K562 (cell line): ENCODE measurements around the gene LCMT2. TPM values are rescaled to one million over a fixed set of nuclear protein-coding genes. Genes with fewer than 3 reads are reported as not detected.

ENCODE experiments used
- BRCA1 ChIP-seq, 2 experiments: fragments of 450-650 bp in 1 of 2; sonication (generic) in 1 of 2; formaldehyde crosslinking in 1 of 2; IDR thresholded peaks; 2 replicates each; pipeline versions ENCODE4 v1.5.0 to v1.6.1; 2017 to 2020; ENCODE audit warnings: mild to moderate bottlenecking in 1 of 2, missing genetic modification reagents in 1 of 2
- CEBPB ChIP-seq: fragments of 450-650 bp; IDR thresholded peaks from 2 replicates; pipeline ENCODE4 v1.6.1; 2016; ENCODE audit warnings: missing genetic modification characterization, missing compliant biosample characterization
- CTCFL ChIP-seq: IDR thresholded peaks from 2 replicates; pipeline ENCODE4 v1.6.1; 2011; ENCODE audit warnings: borderline replicate concordance, low read depth, mild to moderate bottlenecking, moderate library complexity, low read length; ENCODE audit not compliant: insufficient read depth, poor library complexity, severe bottlenecking
- DLX4 ChIP-seq: fragments of 250-450 bp; sonication (Bioruptor Pico); IDR thresholded peaks from 2 replicates; pipeline ENCODE4 v1.6.1; 2021; ENCODE audit warnings: mild to moderate bottlenecking
- ERF ChIP-seq: fragments of 450-650 bp; formaldehyde crosslinking; IDR thresholded peaks from 2 replicates; pipeline ENCODE4 v1.4.0; 2020; ENCODE audit warnings: mild to moderate bottlenecking, mixed read lengths
- FOXJ3 ChIP-seq: sonication (generic); formaldehyde crosslinking; IDR thresholded peaks from 2 replicates; pipeline ENCODE4 v1.4.0; 2020; ENCODE audit warnings: mild to moderate bottlenecking, missing genetic modification reagents
- FOXK1 ChIP-seq: sonication (generic); formaldehyde crosslinking; IDR thresholded peaks from 2 replicates; pipeline ENCODE4 v1.8.0; 2022; ENCODE audit warnings: missing genetic modification reagents, mild to moderate bottlenecking, borderline replicate concordance
- FOXM1 ChIP-seq, 2 experiments: fragments of 450-650 bp in 1 of 2; sonication (generic) in 1 of 2; formaldehyde crosslinking in 1 of 2; IDR thresholded peaks; 2 replicates each; pipeline versions ENCODE4 v1.6.1 to v1.9.0; 2017 to 2022; ENCODE audit warnings: low read depth in 2 of 2, mild to moderate bottlenecking in 2 of 2, missing genetic modification reagents in 1 of 2, moderate library complexity in 1 of 2
- HIVEP1 ChIP-seq: fragments of 250-450 bp; sonication (Bioruptor Pico); IDR thresholded peaks from 2 replicates; pipeline ENCODE4 v1.4.0; 2020; ENCODE audit warnings: mild to moderate bottlenecking
- HMG20A ChIP-seq: fragments of 450-650 bp; formaldehyde crosslinking; conservative IDR thresholded peaks from 2 replicates; pipeline ENCODE4 v1.4.0; 2020; ENCODE audit warnings: mild to moderate bottlenecking, mixed read lengths
- PPARD ChIP-seq: fragments of 250-450 bp; sonication (Bioruptor Pico); IDR thresholded peaks from 2 replicates; pipeline ENCODE4 v1.8.0; 2022; ENCODE audit warnings: inconsistent platforms, mild to moderate bottlenecking, moderate library complexity
- RAD21 ChIP-seq, 2 experiments: fragments of 250-450 bp in 1 of 2; fragments of 450-650 bp in 1 of 2; sonication (Bioruptor Pico) in 1 of 2; formaldehyde crosslinking in 1 of 2; IDR thresholded peaks in 1 of 2; conservative IDR thresholded peaks in 1 of 2; 2 replicates each; pipeline versions ENCODE4 v1.4.0 to v1.8.0; 2020 to 2022; ENCODE audit warnings: mild to moderate bottlenecking in 2 of 2, moderate library complexity in 1 of 2
- SMAD2 ChIP-seq: fragments of 150-350 bp; IDR thresholded peaks from 2 replicates; pipeline ENCODE4 v1.6.1; 2014; ENCODE audit warnings: low read depth, mild to moderate bottlenecking, low read length
- TAF9B ChIP-seq: fragments of 450-650 bp; IDR thresholded peaks from 2 replicates; pipeline ENCODE4 v1.6.1; 2018; ENCODE audit warnings: mild to moderate bottlenecking; ENCODE audit not compliant: partially characterized antibody
- THRA ChIP-seq: fragments of 450-650 bp; IDR thresholded peaks from 2 replicates; pipeline ENCODE4 v1.6.1; 2017; ENCODE audit warnings: mild to moderate bottlenecking, moderate library complexity
- ZNF764 ChIP-seq: fragments of 250-450 bp; sonication (Bioruptor Pico); IDR thresholded peaks from 2 replicates; pipeline ENCODE4 v1.4.0; 2020; ENCODE audit warnings: low read depth, mild to moderate bottlenecking, moderate library complexity
- polyA plus RNA-seq, 8 experiments: library from polyadenylated mRNA; depleted of rRNA in 4 of 8; stranded (reverse) in 5 of 8; unstranded in 3 of 8; fragments of >200 nt; fragmentation: Nextera tagmentation in 2 of 8; fragmentation: Illumina TruSeq in 1 of 8; extraction: Ambion mirVana in 2 of 8; extraction: Trizol in 1 of 8; gene quantifications; 2 replicates each; pipeline versions ENCODE4 v1.2.1 to v1.2.3, GENCODE V29; 2011 to 2014; ENCODE audit warnings: inconsistent platforms in 1 of 8, missing spikeins in 1 of 8
- total RNA-seq, 7 experiments: library from RNA; depleted of rRNA in 6 of 7; stranded (reverse); fragments of >200 nt in 6 of 7; fragmentation: Illumina TruSeq in 2 of 7; extraction: Trizol in 2 of 7; gene quantifications; 2 replicates each; pipeline versions ENCODE4 v1.2.1 to v1.2.3, GENCODE V29; 2011 to 2021; ENCODE audit warnings: low replicate concordance in 1 of 7

Gene LCMT2
- total and polyA plus RNA-seq, 9 of the 15 experiments (the other 6 are each of a cell fraction or from before 2014, with no cell fraction given) = 2.5 to 22.3 (median 15.2) TPM

- TF ChIP-seq CEBPB (tag) = no peak
- no peak for TF ChIP-seq FOXM1 (IDR thresholded peaks at IDR 0.05; ENCODE audit: low read depth)
- TF ChIP-seq FOXM1 (CRISPR knock-in tag; IDR thresholded peaks at IDR 0.05; ENCODE audit: low read depth) = no peak
- no peak for TF ChIP-seq FOXJ3 (CRISPR knock-in tag)
- no peak for TF ChIP-seq SMAD2
- no peak for TF ChIP-seq ZNF764 (CRISPR knock-in tag)
- no peak for TF ChIP-seq BRCA1 (IDR thresholded peaks at IDR 0.05)
- no peak for TF ChIP-seq BRCA1 (CRISPR knock-in tag; IDR thresholded peaks at IDR 0.05)
- TF ChIP-seq FOXK1 (CRISPR knock-in tag) = no peak
- no peak for TF ChIP-seq DLX4 (CRISPR knock-in tag)
- peak in 1 of 2 experiments; percentile 16; a peak in 2 of 4 replicates for TF ChIP-seq RAD21 (CRISPR knock-in tag; conservative IDR thresholded peaks at IDR 0.05 in 1 of 2, IDR thresholded peaks at IDR 0.05 in 1 of 2)
- no peak for TF ChIP-seq THRA
- TF ChIP-seq CTCFL = peak; percentile 22
- TF ChIP-seq HIVEP1 (CRISPR knock-in tag) = no peak
- TF ChIP-seq HMG20A = no peak
- no peak for TF ChIP-seq ERF (CRISPR knock-in tag)
- TF ChIP-seq PPARD (CRISPR knock-in tag) = no peak
- no peak for TF ChIP-seq TAF9B
Observed at GRCh38 chr15:43376017-43376705, 45.8 kb upstream of the LCMT2 start (continued).
